ENCODE measurements around the gene GRM5. TPM values are rescaled to one million over a fixed set of nuclear protein-coding genes. Genes with fewer than 3 reads are reported as not detected.
A peak's percentile ranks its signal among the peaks of the same experiment; 100 is the strongest.

The GRM5 gene
- total RNA-seq, 4 donors from 2014 or later = under 0.01 to 1.8 (median under 0.01) TPM; not detected in 1

DNA sequence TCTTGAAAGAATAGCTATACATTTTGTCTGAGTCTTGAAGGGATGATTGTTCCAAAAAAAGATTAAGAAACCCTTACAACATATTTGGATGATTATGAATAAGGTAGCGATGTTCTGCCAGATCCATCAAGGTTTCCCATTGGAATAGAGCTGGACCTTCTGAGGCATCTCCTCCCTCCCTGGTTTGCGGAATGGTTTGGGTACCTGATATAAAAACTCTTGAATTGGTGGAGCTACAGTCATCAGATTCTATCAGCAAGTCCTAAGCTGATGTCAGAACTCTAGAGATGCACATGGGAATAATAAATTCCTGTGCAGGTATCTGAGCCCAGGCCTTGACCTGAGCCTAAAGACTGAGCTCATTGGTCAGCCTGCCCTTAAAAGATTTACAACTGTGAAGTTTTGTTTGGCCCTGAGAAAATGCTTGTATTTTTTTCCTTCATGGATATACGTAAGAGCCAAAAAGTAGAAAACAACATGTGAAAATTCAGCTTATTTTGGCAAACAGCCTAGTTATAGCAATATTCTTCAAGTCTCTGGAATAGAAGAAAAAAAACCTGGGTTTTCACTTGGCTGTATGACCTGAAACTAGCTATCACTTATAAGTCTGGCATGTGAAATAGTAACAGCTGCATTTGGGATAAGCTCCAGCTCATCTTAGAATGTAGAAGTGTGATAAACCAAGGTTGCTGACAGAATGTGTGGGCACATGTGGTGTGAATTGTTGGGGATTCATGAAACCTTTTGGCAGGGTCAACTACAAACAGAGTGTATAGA is 462.5 kb downstream of the GRM5 start:
- no peaks in the 10 kb centered on the region for H3K9me3 ChIP-seq
- 48 to 63% methylated on average over 3 of the region's 3 CpGs for WGBS, 2 donors
- H3K4me3 ChIP-seq = no peak overlapping the region
- H3K27me3 ChIP-seq = no peaks in the 10 kb centered on the region
- DNase-seq (ENCODE audit: low spot score in 2 of 2) = no peak
- no peaks in the 10 kb centered on the region for H3K36me3 ChIP-seq
- TF ChIP-seq POLR2A (IDR thresholded peaks at IDR 0.05) = no peak
- TF ChIP-seq EP300 (IDR thresholded peaks at IDR 0.05) = peak in 1 of 2 donors; percentile 10
- TF ChIP-seq CTCF (IDR thresholded peaks at IDR 0.05) = no peak
- peak overlapping the region in 2 of 4 donors; percentile 30 to 73 for H3K27ac ChIP-seq
- peaks cover 0 to 23% (median 0%) of the 10 kb centered on the region in 4 donors for H3K4me1 ChIP-seq

DNA sequence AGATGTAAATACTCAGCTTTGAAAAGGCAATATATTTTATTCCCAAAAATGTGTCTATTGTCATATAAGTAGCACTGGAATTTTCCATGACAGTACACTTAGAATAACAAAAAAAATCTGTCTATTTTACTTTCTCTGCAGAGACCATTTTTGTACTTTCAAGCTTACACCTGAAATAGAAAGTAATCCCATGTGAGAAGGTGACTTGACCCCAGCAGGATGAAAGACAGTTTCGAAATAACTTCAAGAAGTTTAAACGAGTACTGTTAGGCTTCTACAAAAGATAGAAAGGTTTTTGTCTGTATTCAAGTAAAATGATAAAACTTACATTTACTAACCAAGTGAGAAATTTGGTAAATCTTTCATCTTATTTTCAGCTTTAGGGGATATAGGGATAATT is 468.4 kb downstream of the GRM5 start:
- TF ChIP-seq CTCF (IDR thresholded peaks at IDR 0.05) (no peak), POLR2A (IDR thresholded peaks at IDR 0.05) (no peak), EP300 (IDR thresholded peaks at IDR 0.05) (no peak)
- no peak for DNase-seq (ENCODE audit: low spot score in 2 of 2)
- Histone ChIP-seq H3K36me3 (no peaks in the 10 kb centered on the region), H3K4me3 (no peak overlapping the region), H3K27ac (no peak overlapping the region), H3K27me3 (no peaks in the 10 kb centered on the region), H3K9me3 (no peaks in the 10 kb centered on the region), H3K4me1 (peaks cover 0 to under 1% (median 0%) of the 10 kb centered on the region in 4 donors)
- 77 to 86% methylated on average over 2 of the region's 2 CpGs for WGBS, 2 donors

GRCh38 chr11:88596786-88597185 is 469.0 kb downstream of the GRM5 start:
- H3K27ac ChIP-seq = no peak overlapping the region
- no peak for TF ChIP-seq EP300 (IDR thresholded peaks at IDR 0.05)
- TF ChIP-seq POLR2A (IDR thresholded peaks at IDR 0.05) = no peak
- TF ChIP-seq CTCF (IDR thresholded peaks at IDR 0.05) = no peak
- WGBS, 2 donors = 69 to 70% methylated on average over 2 of the region's 2 CpGs
- DNase-seq (ENCODE audit: low spot score in 2 of 2) = no peak
- H3K4me3 ChIP-seq = no peak overlapping the region
- no peaks in the 10 kb centered on the region for H3K36me3 ChIP-seq
- H3K9me3 ChIP-seq = no peaks in the 10 kb centered on the region
- no peaks in the 10 kb centered on the region for H3K4me1 ChIP-seq
- no peaks in the 10 kb centered on the region for H3K27me3 ChIP-seq

- no peaks in the 10 kb centered on the region for H3K36me3 ChIP-seq
- H3K9me3 ChIP-seq = no peaks in the 10 kb centered on the region
- H3K4me3 ChIP-seq = no peak overlapping the region
- no peaks in the 10 kb centered on the region for H3K27me3 ChIP-seq
- no peaks in the 10 kb centered on the region for H3K4me1 ChIP-seq
- TF ChIP-seq POLR2A (IDR thresholded peaks at IDR 0.05) (no peak), EP300 (IDR thresholded peaks at IDR 0.05) (no peak), CTCF (IDR thresholded peaks at IDR 0.05) (no peak)
- H3K27ac ChIP-seq = no peak overlapping the region
- no peak for DNase-seq (ENCODE audit: low spot score in 2 of 2)
- WGBS, 2 donors = 83 to 85% methylated on average over 2 of the region's 2 CpGs
These were observed 471.4 kb downstream of the GRM5 start for GRCh38 chr11:88594274-88594950.

DNA sequence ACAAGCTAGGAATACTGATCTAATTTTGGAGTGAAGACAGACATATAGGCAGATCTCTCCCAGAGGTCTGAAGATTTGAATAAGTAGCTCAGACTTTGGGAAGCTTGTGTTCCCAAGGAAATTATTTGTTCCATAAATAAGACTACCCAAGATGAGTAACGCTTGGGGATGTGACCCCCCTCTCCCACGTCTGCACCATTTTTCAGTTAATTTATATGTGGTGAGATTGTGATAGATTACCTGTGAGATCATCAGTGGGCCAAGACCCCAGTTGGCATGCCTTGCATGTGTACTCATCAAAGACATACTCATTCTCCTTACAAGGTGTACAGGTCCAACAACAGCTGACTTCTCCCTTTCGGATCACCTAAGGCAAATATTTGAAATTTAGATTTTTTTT is 475.4 kb downstream of the GRM5 start:
- Histone ChIP-seq H3K4me3 (no peak overlapping the region), H3K36me3 (no peaks in the 10 kb centered on the region), H3K27me3 (no peaks in the 10 kb centered on the region), H3K27ac (no peak overlapping the region), H3K4me1 (no peaks in the 10 kb centered on the region), H3K9me3 (no peaks in the 10 kb centered on the region)
- no peak for DNase-seq (ENCODE audit: low spot score in 2 of 2)
- TF ChIP-seq CTCF (IDR thresholded peaks at IDR 0.05) (no peak), POLR2A (IDR thresholded peaks at IDR 0.05) (no peak), EP300 (IDR thresholded peaks at IDR 0.05) (no peak)
- WGBS, 2 donors = 76 to 88% methylated on average over 3 of the region's 3 CpGs

Measured in tibial nerve (tissue), 4 donors.